Measurements from ENCODE around the gene PAPOLG. TPM values are rescaled to one million over a fixed set of nuclear protein-coding genes. Genes with fewer than 3 reads are reported as not detected.

PAPOLG gene
- polyA plus RNA-seq, 1 experiment: 5.8 TPM

DNA sequence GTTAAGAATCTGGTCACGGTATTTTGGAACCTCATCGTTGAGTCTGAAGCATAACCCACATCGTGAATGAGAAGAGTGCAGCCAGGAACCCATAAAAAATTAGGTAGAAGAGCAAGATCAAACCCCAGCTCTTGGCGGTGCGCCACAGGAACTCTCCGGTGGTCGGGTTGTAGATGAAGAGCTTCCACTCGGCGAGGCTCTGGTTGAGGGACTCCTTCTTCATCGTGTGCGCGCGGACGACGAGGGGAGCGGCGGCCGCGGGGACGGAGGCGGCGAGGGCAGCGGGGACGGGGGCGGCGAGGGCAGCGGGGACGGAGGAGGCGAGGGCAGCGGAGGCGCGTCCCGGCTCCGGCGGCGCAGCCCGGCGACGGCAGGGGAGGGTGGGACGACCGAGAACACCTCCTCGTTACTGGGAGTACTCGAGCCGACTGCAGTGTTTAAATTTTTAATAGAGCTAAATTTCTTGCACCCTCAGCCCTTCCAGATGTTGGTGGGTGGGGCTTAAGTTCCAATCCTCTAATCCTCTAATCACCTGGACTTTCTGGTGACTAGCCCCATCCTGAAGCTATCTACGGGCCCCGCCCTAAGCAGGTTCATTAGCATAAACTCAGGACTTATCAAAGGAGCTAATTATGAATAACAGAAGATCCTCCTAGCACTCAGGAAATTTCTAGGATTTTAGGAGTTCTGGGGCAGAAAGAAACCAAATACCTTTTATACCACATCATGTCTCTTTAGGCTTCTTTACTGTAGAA lies 20.4 kb upstream of the PAPOLG start:
- ChIA-PET CTCF (interaction anchor here (2.5 kb wide), 1 partner anchor 12 kb away, joined by 7 read pairs; no protein-coding TSS in a partner anchor), POLR2A (no interaction called here)
- Histone ChIP-seq H3K27me3 (ENCODE audit: control insufficient read depth, insufficient read depth, low read length) (peaks cover 4% of the 10 kb centered on the region), H3K36me3 (ENCODE audit: control insufficient read depth, insufficient read depth, low read length) (no peaks in the 10 kb centered on the region), H3K4me3 (ENCODE audit: low read depth, low read length) (peak overlapping the region; percentile 21)
- no peak for DNase-seq (ENCODE audit: low read depth)
- TF ChIP-seq, protein P1, sequence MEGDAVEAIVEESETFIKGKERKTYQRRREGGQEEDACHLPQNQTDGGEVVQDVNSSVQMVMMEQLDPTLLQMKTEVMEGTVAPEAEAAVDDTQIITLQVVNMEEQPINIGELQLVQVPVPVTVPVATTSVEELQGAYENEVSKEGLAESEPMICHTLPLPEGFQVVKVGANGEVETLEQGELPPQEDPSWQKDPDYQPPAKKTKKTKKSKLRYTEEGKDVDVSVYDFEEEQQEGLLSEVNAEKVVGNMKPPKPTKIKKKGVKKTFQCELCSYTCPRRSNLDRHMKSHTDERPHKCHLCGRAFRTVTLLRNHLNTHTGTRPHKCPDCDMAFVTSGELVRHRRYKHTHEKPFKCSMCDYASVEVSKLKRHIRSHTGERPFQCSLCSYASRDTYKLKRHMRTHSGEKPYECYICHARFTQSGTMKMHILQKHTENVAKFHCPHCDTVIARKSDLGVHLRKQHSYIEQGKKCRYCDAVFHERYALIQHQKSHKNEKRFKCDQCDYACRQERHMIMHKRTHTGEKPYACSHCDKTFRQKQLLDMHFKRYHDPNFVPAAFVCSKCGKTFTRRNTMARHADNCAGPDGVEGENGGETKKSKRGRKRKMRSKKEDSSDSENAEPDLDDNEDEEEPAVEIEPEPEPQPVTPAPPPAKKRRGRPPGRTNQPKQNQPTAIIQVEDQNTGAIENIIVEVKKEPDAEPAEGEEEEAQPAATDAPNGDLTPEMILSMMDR (IDR thresholded peaks at IDR 0.05; ENCODE audit: insufficient read depth, low read depth, low read length): no peak

DNA sequence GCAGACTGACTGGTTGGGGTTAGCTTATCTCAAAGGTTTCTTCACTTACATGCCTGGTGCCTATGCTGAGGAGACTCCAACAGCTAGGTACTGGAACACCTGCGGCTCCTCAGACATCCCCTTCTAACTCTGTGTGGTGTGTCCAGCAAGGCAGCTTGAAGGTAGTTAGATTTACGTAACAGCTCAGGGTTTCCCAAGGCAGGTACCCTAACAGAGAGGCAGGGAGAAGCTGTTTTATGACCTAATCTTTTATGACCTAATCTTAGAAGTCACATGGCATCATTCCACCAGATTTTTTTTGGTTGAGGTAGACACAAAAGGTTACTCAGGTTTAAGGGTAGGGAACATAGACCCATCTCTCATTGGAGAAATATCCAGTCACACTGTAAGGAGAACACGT lies 17.4 kb upstream of the PAPOLG start:
- POLR2A ChIA-PET: no interaction called here

DNA sequence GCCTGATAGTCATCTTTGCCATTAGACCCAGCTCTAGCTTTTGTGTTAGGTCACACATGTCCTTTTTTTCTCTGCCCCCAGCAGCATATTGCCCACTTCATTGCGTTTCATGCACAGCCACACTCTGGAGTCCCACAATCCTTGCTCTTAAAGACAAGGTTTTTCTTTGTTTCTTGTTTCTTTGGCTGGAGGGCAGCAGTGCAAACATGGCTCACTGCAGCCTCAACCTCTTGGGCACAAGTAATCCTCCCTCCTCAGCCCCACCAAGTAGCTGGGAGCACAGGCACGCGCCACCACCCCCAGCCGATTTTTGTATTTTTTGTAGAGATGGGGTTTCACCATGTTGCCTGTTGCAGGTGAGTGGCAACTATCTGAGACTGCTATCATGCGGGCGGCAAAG lies 16.9 kb upstream of the PAPOLG start:
- ChIA-PET CTCF (interaction anchor here (1.1 kb wide), 1 partner anchor 31 kb away, joined by 3 read pairs; no protein-coding TSS in a partner anchor), POLR2A (no interaction called here)
- no peak for DNase-seq (ENCODE audit: low read depth)
- Histone ChIP-seq H3K4me3 (ENCODE audit: low read depth, low read length) (no peak overlapping the region), H3K36me3 (ENCODE audit: control insufficient read depth, insufficient read depth, low read length) (no peaks in the 10 kb centered on the region), H3K27me3 (ENCODE audit: control insufficient read depth, insufficient read depth, low read length) (peaks cover 4% of the 10 kb centered on the region)
- TF ChIP-seq, protein P1 (IDR thresholded peaks at IDR 0.05; ENCODE audit: insufficient read depth, low read depth, low read length): no peak

More for the DNA sequence above, 17.4 kb upstream of the PAPOLG start:
- no peaks in the 10 kb centered on the region for H3K36me3 ChIP-seq (ENCODE audit: control insufficient read depth, insufficient read depth, low read length)
- peaks cover 4% of the 10 kb centered on the region for H3K27me3 ChIP-seq (ENCODE audit: control insufficient read depth, insufficient read depth, low read length)
- no peak overlapping the region for H3K4me3 ChIP-seq (ENCODE audit: low read depth, low read length)
- TF ChIP-seq, protein P1 (IDR thresholded peaks at IDR 0.05; ENCODE audit: insufficient read depth, low read depth, low read length): no peak
- CTCF ChIA-PET: interaction anchor here (1.1 to 1.6 kb wide), 2 partner anchors 10 to 31 kb away, joined by 3 to 7 read pairs; no protein-coding TSS in a partner anchor
- no peak for DNase-seq (ENCODE audit: low read depth)

DNA sequence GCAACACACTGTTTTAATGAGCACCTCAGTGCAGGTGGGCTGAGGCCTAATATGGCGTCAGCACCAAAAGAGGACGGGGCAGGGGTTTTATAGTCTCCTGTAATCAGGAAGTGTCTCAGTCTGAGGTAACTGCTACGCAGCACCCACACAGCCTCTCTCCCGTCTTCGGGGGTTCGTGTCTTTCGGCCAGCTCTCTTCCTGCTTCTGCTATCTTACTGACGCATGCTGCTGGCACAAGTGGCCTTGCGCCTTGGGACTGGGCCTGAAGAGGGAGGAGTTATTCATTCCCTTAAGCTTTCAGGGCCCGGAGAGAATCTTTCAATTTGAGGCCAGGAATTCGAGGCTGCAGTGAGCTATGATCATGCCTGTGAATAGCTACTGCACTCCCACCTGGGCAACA lies 14.5 kb upstream of the PAPOLG start:
- CTCF ChIA-PET: no interaction called here
- POLR2A ChIA-PET: no interaction called here
- H3K36me3 ChIP-seq (ENCODE audit: control insufficient read depth, insufficient read depth, low read length): no peaks in the 10 kb centered on the region
- no peak overlapping the region for H3K4me3 ChIP-seq (ENCODE audit: low read depth, low read length)
- H3K27me3 ChIP-seq (ENCODE audit: control insufficient read depth, insufficient read depth, low read length): no peaks in the 10 kb centered on the region; the same call in 1 of the 2 replicates
- DNase-seq (ENCODE audit: low read depth): no peak
- TF ChIP-seq, protein P1 (IDR thresholded peaks at IDR 0.05; ENCODE audit: insufficient read depth, low read depth, low read length): no peak

DNA sequence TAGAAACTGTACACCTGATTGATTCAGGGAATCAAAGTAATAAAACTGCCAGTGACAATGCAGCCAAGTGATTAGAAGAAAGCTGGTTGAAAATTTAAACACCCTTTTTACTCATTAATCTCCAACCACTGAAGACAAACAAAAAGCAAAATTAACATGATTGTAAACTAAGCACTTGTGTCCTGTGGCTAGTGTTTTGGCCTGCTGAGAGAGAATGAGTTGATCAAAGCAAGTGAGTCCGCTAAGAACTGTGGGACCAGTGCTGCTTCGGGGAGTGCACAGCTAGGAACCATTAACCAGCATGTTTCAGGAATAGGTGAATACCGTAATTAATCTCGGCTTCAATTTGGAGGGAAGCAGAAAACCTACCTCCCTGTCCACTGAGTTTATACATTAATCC lies 13.6 kb upstream of the PAPOLG start:
- Histone ChIP-seq H3K4me3 (ENCODE audit: low read depth, low read length) (no peak overlapping the region), H3K36me3 (ENCODE audit: control insufficient read depth, insufficient read depth, low read length) (no peaks in the 10 kb centered on the region), H3K27me3 (ENCODE audit: control insufficient read depth, insufficient read depth, low read length) (no peaks in the 10 kb centered on the region; the same call in 1 of the 2 replicates)
- CTCF ChIA-PET: no interaction called here
- TF ChIP-seq, protein P1 (IDR thresholded peaks at IDR 0.05; ENCODE audit: insufficient read depth, low read depth, low read length): no peak
- no peak for DNase-seq (ENCODE audit: low read depth)
- POLR2A ChIA-PET: no interaction called here
